GM12801 (cell line): ENCODE data around the gene SBF2.

Experiments used
- TF ChIP-seq, protein P1 (sequence below): IDR thresholded peaks from one replicate; pipeline ENCODE4 v1.5.1; 2011; ENCODE audit warnings: control low read depth; ENCODE audit not compliant: insufficient read length; ENCODE audit errors: extremely low read depth

The SBF2 gene

DNA sequence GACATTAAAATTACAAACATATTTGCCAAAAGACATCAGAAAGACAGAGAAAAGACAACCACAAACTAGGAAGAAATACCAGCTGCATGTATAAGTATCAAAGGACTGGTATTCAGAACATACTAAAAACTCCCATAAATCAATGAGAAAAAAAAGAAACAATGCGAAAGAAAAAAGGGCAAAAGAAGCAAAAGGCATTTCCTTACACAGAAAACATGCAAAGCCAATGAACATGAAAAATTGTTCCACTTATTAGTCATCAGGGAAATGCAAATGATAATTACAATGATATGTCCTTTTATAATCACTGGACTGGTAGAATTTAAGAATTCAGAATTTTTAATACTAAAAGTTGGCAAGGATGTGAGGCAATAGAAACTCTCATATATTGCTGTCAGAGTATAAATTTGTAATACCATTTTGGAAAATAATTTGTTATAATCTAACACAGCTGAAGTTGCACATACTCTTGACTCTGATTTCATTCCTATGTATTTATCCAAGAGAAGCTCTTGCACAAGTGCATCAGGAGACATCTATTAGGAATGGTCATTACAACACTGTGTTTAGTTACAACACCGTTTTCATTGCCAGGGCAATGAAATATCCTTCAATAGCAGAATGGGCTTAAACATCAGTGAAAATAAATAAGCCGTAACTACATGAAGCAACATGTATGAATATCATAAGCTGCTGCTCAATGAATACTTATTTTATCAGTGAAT lies 350.5 kb downstream of the SBF2 start:
- TF ChIP-seq, protein P1, sequence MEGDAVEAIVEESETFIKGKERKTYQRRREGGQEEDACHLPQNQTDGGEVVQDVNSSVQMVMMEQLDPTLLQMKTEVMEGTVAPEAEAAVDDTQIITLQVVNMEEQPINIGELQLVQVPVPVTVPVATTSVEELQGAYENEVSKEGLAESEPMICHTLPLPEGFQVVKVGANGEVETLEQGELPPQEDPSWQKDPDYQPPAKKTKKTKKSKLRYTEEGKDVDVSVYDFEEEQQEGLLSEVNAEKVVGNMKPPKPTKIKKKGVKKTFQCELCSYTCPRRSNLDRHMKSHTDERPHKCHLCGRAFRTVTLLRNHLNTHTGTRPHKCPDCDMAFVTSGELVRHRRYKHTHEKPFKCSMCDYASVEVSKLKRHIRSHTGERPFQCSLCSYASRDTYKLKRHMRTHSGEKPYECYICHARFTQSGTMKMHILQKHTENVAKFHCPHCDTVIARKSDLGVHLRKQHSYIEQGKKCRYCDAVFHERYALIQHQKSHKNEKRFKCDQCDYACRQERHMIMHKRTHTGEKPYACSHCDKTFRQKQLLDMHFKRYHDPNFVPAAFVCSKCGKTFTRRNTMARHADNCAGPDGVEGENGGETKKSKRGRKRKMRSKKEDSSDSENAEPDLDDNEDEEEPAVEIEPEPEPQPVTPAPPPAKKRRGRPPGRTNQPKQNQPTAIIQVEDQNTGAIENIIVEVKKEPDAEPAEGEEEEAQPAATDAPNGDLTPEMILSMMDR = no peak

DNA sequence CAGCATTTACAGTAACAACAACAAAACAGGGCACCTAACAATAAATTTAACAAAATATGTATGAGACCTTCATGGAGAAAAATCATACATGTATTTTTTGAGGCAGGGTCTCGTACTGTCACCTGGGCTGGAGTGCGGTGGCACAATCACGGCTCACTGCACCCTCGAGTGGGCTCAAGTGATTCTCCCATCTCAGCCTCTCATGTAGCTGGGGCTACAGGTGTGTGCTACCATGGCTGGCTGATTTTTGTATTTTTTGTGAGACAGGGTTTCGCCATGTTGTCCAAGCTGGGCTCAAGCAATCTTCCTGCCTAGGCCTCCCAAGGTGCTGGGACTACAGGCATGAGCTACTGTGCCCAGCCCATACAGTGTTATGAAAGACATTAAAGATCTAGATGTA lies 352.0 kb downstream of the SBF2 start:
- TF ChIP-seq, protein P1 = no peak

DNA sequence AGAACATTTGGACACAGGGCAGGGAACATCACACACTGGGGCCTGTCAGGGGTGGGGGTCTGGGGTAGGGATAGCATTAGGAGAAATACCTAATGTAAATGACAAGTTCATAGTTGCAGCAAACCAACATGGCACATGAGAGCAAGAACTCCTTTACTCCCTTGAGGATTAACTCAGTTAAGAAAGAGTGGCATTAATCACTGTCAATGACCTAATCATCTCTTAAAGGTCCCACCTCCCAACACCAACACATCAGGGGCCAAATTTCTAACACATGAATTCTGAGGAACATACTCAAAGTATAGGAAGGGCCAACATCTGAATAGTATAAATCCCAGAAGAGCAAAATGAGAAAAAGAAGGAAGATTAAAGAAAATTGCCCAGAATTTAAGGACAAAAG lies 357.3 kb downstream of the SBF2 start:
- TF ChIP-seq, protein P1 = no peak

DNA sequence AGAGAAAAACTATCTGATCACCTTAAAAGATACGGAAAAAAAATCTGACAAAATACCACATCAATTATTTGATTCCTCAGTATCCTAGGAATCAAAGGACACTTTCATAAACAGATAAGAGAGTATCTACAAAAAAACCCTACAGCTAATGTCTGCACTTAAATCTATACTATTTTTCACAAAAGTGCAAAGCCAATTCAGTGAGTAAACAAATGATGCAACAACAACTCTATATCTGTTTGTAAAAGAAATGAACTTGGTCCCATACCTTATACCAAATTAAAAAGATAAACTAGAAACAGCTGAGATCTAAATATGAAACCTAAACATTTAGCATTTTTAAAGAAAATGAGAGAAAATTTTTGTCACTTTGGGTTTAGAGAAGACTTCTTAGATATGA lies 366.3 kb downstream of the SBF2 start:
- TF ChIP-seq, protein P1 = no peak

DNA sequence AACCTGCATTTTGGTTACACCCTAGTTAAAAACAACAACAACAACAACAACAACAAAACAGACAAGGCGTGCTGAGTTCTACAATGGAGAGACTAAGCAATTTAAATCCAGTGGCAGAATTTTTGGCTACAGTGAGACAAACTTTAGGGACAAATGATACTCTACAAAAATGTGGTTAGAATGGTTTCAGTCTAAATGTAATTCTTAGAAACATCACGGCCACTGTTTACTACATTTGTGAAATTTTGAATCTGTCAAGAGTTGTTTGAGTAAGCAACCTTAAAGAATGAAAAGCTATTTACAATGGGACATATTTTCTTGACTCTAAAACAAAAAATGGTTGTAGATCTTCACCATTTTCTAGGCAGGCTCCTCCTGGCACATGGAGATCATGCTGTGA lies 370.7 kb downstream of the SBF2 start:
- TF ChIP-seq, protein P1 = no peak

DNA sequence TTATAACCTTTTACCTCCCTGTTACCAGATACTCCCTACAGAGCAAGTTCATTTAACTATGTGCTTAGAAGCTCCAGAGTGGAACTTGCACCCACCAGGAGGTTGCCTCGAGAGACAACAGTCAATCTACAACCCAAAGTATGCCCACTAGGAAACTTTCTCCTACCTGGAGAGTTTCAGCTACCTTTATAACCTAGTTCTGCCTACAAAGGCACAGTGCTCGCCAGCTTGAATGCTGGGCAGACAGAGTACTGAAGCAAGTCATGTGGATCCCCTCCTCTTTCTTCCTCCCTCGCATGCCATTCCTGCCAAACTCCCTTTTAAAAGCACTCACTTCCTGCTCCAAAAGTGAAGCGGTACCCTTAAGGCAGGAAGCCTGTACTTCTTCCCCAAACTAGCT lies 371.2 kb downstream of the SBF2 start:
- TF ChIP-seq, protein P1 = no peak

DNA sequence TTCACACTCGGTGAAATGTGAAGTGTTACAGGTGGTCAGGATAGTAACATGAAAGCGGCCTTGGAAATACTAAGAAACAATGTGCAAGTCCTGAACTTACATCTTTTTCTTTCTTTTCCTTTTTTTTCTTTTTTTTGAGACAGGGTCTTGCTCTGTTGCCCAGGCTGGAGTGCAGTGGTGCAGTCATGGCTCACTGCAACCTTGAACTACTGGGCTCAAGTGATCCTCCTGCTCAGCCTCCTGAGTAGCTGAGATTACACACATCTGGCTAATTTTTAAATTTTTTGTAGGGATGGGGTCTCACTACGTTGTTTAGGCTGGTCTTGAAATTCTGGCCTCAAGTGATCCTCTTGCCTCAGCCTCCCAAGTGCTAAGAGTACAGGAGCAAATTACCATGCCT lies 377.5 kb downstream of the SBF2 start:
- TF ChIP-seq, protein P1 = no peak
